HL-60 (cell line): ENCODE data around the gene KBTBD12.

Experiments used
- DNase-seq, 2 experiments: peaks; one replicate each; pipeline ENCODE4 v3.0.0-alpha.2; 2010 to 2020; ENCODE audit warnings: low read depth in 1 of 2, low spot score in 1 of 2
- H3K27ac ChIP-seq: fragments of 250-450 bp; sonication (Bioruptor Pico); replicated peaks from 2 replicates; pipeline ENCODE4 v1.5.1; 2020; ENCODE audit warnings: mild to moderate bottlenecking, moderate library complexity
- H3K27me3 ChIP-seq: fragments of 250-450 bp; sonication (Bioruptor Pico); 2 replicates; pipeline ENCODE4 v1.5.1; 2021; ENCODE audit warnings: mild to moderate bottlenecking, moderate library complexity; ENCODE audit not compliant: insufficient read depth, poor library complexity, severe bottlenecking
- H3K4me3 ChIP-seq: replicated peaks from 2 replicates; pipeline ENCODE4 v1.5.1; 2011; ENCODE audit warnings: mild to moderate bottlenecking, control low read depth, low read length; ENCODE audit not compliant: insufficient read depth
- GABPA ChIP-seq: IDR thresholded peaks from 2 replicates; pipeline ENCODE4 v1.6.1; 2012; ENCODE audit warnings: low read depth
- POLR2AphosphoS5 ChIP-seq: IDR thresholded peaks from 2 replicates; pipeline ENCODE4 v1.6.1; 2012; ENCODE audit warnings: low read depth
- SPI1 ChIP-seq: IDR thresholded peaks from 2 replicates; pipeline ENCODE4 v1.6.1; 2012; ENCODE audit warnings: low read depth, mild to moderate bottlenecking, borderline replicate concordance
- TF ChIP-seq, protein P1 (sequence below): IDR thresholded peaks from 2 replicates; pipeline ENCODE4 v1.6.1; 2012; ENCODE audit warnings: low read depth; ENCODE audit not compliant: insufficient replicate concordance
- TF ChIP-seq, protein P2 (sequence below): IDR thresholded peaks from one replicate; pipeline ENCODE4 v1.5.1; 2011; ENCODE audit warnings: low read length, control low read depth, inconsistent platforms; ENCODE audit not compliant: insufficient read depth

KBTBD12 gene

DNA sequence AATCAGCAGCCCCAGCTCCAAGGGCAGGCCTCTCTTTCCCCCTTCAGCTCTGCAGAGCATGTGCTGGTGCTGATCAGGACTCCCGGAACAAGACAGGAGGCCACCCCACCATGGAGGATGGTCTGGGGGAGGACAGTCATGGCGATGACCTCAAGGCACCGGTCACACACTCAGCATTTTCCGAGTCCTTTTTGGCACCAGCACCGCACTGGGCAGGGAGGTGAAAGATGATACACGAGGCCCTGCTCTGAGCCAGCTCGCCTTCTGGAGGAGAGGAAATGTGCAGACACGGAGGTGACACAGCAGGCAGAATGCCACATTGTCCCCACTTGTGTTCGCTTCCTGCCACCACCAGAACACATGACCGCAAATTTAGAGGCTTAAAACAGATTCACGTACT lies 75.4 kb downstream of the KBTBD12 start:
- no peak overlapping the region for H3K27ac ChIP-seq
- no peaks in the 10 kb centered on the region for H3K27me3 ChIP-seq
- no peak for TF ChIP-seq POLR2AphosphoS5
- TF ChIP-seq GABPA, result no peak
- TF ChIP-seq, protein P1, sequence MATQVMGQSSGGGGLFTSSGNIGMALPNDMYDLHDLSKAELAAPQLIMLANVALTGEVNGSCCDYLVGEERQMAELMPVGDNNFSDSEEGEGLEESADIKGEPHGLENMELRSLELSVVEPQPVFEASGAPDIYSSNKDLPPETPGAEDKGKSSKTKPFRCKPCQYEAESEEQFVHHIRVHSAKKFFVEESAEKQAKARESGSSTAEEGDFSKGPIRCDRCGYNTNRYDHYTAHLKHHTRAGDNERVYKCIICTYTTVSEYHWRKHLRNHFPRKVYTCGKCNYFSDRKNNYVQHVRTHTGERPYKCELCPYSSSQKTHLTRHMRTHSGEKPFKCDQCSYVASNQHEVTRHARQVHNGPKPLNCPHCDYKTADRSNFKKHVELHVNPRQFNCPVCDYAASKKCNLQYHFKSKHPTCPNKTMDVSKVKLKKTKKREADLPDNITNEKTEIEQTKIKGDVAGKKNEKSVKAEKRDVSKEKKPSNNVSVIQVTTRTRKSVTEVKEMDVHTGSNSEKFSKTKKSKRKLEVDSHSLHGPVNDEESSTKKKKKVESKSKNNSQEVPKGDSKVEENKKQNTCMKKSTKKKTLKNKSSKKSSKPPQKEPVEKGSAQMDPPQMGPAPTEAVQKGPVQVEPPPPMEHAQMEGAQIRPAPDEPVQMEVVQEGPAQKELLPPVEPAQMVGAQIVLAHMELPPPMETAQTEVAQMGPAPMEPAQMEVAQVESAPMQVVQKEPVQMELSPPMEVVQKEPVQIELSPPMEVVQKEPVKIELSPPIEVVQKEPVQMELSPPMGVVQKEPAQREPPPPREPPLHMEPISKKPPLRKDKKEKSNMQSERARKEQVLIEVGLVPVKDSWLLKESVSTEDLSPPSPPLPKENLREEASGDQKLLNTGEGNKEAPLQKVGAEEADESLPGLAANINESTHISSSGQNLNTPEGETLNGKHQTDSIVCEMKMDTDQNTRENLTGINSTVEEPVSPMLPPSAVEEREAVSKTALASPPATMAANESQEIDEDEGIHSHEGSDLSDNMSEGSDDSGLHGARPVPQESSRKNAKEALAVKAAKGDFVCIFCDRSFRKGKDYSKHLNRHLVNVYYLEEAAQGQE, result no peak
- TF ChIP-seq, protein P2, sequence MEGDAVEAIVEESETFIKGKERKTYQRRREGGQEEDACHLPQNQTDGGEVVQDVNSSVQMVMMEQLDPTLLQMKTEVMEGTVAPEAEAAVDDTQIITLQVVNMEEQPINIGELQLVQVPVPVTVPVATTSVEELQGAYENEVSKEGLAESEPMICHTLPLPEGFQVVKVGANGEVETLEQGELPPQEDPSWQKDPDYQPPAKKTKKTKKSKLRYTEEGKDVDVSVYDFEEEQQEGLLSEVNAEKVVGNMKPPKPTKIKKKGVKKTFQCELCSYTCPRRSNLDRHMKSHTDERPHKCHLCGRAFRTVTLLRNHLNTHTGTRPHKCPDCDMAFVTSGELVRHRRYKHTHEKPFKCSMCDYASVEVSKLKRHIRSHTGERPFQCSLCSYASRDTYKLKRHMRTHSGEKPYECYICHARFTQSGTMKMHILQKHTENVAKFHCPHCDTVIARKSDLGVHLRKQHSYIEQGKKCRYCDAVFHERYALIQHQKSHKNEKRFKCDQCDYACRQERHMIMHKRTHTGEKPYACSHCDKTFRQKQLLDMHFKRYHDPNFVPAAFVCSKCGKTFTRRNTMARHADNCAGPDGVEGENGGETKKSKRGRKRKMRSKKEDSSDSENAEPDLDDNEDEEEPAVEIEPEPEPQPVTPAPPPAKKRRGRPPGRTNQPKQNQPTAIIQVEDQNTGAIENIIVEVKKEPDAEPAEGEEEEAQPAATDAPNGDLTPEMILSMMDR, result no peak
- TF ChIP-seq SPI1, result no peak
- no peak for DNase-seq
- H3K4me3 ChIP-seq, result no peak overlapping the region

DNA sequence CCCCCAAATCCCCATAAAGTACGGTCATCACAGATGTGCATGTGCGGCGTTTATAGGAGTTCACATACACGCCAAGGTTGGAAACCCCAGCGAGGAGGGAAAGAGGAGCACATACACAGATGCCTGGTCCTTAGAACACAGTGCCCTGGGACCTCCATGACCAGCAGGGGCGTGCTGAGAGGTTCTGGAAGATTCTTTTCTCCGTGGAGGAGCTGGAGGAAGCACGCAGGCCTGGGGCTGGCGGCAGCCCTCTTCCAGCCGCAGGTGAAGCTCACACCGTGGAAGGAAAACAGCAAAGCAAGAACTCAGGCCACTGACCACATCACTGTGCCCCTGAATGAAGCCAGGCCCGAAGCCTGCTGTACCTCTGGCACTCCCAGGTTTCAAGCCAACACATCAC lies 76.2 kb downstream of the KBTBD12 start:
- no peak for TF ChIP-seq POLR2AphosphoS5
- TF ChIP-seq, protein P2, result no peak
- no peak for TF ChIP-seq GABPA
- TF ChIP-seq, protein P1, result no peak
- TF ChIP-seq SPI1, result no peak
- H3K27ac ChIP-seq, result no peak overlapping the region
- no peak overlapping the region for H3K4me3 ChIP-seq
- no peaks in the 10 kb centered on the region for H3K27me3 ChIP-seq
- no peak for DNase-seq

DNA sequence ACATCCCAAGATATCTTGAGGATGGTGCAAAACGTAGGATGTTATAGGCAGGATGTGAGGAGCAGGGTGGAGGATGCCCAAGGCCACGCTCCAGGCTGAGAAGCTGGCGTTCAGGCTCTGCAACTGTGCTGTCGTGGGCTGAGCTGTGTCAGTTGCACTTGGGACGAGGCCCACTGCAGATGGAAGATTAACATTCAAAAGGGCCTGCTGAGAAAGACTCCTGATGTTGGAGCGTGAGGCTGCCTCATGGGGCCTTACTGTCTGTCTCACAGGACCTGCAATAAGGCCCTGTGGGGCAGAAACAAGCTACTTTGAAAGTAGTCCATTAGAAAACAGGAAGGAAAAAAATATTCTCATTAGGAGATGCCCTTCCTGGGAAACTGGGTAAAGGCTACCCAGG lies 76.6 kb downstream of the KBTBD12 start:
- DNase-seq, result no peak
- TF ChIP-seq POLR2AphosphoS5 (no peak), SPI1 (no peak), GABPA (no peak)
- TF ChIP-seq, protein P1, result no peak
- TF ChIP-seq, protein P2, result no peak
- Histone ChIP-seq H3K4me3 (no peak overlapping the region), H3K27ac (no peak overlapping the region), H3K27me3 (no peaks in the 10 kb centered on the region)
